Osteocyte (in vitro differentiated cells): ENCODE results near the gene ATP5F1A. TPM values are rescaled to one million over a fixed set of nuclear protein-coding genes. Genes with fewer than 3 reads are reported as not detected.
"Not testable (repeated sequence)": the region's sequence is repeated elsewhere in the genome, so short reads cannot be mapped to it uniquely, and the experiment has no call there.

Experiments used
- DNase-seq: peaks from one replicate; pipeline ENCODE4 v3.0.0; 2021; ENCODE audit warnings: mixed read lengths; ENCODE audit not compliant: unreplicated experiment; ENCODE audit errors: extremely low spot score
- H3K27ac Mint-ChIP-seq: one replicate; pipeline ENCODE4 v1.8.0; 2021; ENCODE audit warnings: mild to moderate bottlenecking, mixed read lengths; ENCODE audit not compliant: unreplicated experiment
- H3K27me3 Mint-ChIP-seq: one replicate; pipeline ENCODE4 v1.8.0; 2021; ENCODE audit warnings: mixed read lengths; ENCODE audit not compliant: unreplicated experiment
- H3K36me3 Mint-ChIP-seq: one replicate; pipeline ENCODE4 v1.8.0; 2021; ENCODE audit warnings: mixed read lengths; ENCODE audit not compliant: unreplicated experiment
- H3K4me1 Mint-ChIP-seq: one replicate; pipeline ENCODE4 v1.8.0; 2021; ENCODE audit warnings: mixed read lengths; ENCODE audit not compliant: unreplicated experiment
- H3K4me3 Mint-ChIP-seq: one replicate; pipeline ENCODE4 v1.8.0; 2021; ENCODE audit warnings: mild to moderate bottlenecking, moderate library complexity, mixed read lengths; ENCODE audit not compliant: unreplicated experiment
- H3K9me3 Mint-ChIP-seq: one replicate; pipeline ENCODE4 v1.8.0; 2021; ENCODE audit warnings: mixed read lengths; ENCODE audit not compliant: unreplicated experiment
- CTCF ChIP-seq: fragments of 200-600 bp; sonication (generic); IDR thresholded peaks from 2 replicates; pipeline ENCODE4 v1.5.0; 2021; ENCODE audit warnings: antibody characterized with exemption, mild to moderate bottlenecking, moderate library complexity
- total RNA-seq: library from RNA; stranded (reverse); gene quantifications from 2 replicates; pipeline ENCODE4 v1.2.1, GENCODE V29; 2021

Gene ATP5F1A
- total RNA-seq, 1 donor from 2014 or later: 346 TPM

- Mint-ChIP-seq H3K9me3 (no peaks in the 10 kb centered on the region), H3K27ac (no peak overlapping the region), H3K4me1 (no peaks in the 10 kb centered on the region), H3K4me3 (no peak overlapping the region), H3K27me3 (no peaks in the 10 kb centered on the region), H3K36me3 (peaks cover 28% of the 10 kb centered on the region)
- DNase-seq: peak; percentile 48
- TF ChIP-seq CTCF: no peak
These were observed 32.0 kb upstream of the ATP5F1A start for GRCh38 chr18:46130061-46130460.

- H3K9me3 Mint-ChIP-seq, H3K27me3 Mint-ChIP-seq, H3K4me1 Mint-ChIP-seq: not testable (repeated sequence)
These were observed 28.5 kb upstream of the ATP5F1A start for GRCh38 chr18:46126625-46127024.

GRCh38 chr18:46113751-46114150 lies 15.7 kb upstream of the ATP5F1A start:
- Mint-ChIP-seq H3K36me3 (peaks cover 32% of the 10 kb centered on the region), H3K27ac (no peak overlapping the region), H3K4me3 (no peak overlapping the region), H3K27me3 (no peaks in the 10 kb centered on the region), H3K9me3 (no peaks in the 10 kb centered on the region), H3K4me1 (no peaks in the 10 kb centered on the region)
- no peak for DNase-seq
- TF ChIP-seq CTCF: no peak

More at GRCh38 chr18:46126625-46127024, 28.5 kb upstream of the ATP5F1A start:
- H3K27ac Mint-ChIP-seq, H3K4me3 Mint-ChIP-seq, DNase-seq: not testable (repeated sequence)
- peaks cover 38% of the 10 kb centered on the region for H3K36me3 Mint-ChIP-seq

GRCh38 chr18:46110406-46110805 lies 12.3 kb upstream of the ATP5F1A start:
- Mint-ChIP-seq H3K4me1 (peaks cover 5% of the 10 kb centered on the region), H3K9me3 (no peaks in the 10 kb centered on the region)

GRCh38 chr18:46109386-46109785 lies 11.3 kb upstream of the ATP5F1A start:
- Mint-ChIP-seq H3K27ac (no peak overlapping the region), H3K9me3 (no peaks in the 10 kb centered on the region), H3K4me1 (peaks cover 9% of the 10 kb centered on the region), H3K36me3 (peaks cover 27% of the 10 kb centered on the region), H3K27me3 (no peaks in the 10 kb centered on the region), H3K4me3 (no peak overlapping the region)
- DNase-seq: no peak
- TF ChIP-seq CTCF: no peak

More at GRCh38 chr18:46110406-46110805, 12.3 kb upstream of the ATP5F1A start:
- H3K4me3 Mint-ChIP-seq: no peak overlapping the region
- no peaks in the 10 kb centered on the region for H3K27me3 Mint-ChIP-seq
- no peak overlapping the region for H3K27ac Mint-ChIP-seq
- peaks cover 32% of the 10 kb centered on the region for H3K36me3 Mint-ChIP-seq
- no peak for TF ChIP-seq CTCF
- peak; percentile 25 for DNase-seq
